Measurements from ENCODE around the gene ALB. TPM values are rescaled to one million over a fixed set of nuclear protein-coding genes. Genes with fewer than 3 reads are reported as not detected.

ALB gene
- polyA plus RNA-seq, 3 donors, result 0.51 to 275 (median 0.56) TPM

- no peak overlapping the region for H3K27ac ChIP-seq (ENCODE audit: low read depth, low read length)
These were observed 17.8 kb downstream of the ALB start for GRCh38 chr4:73421708-73422457.

GRCh38 chr4:73422458-73422752, 18.3 kb downstream of the ALB start:
- 68 to 81% (median 79%) methylated on average over 4 of the region's 4 CpGs for WGBS, 3 donors
- H3K27ac ChIP-seq (ENCODE audit: low read depth, low read length), result no peak overlapping the region

GRCh38 chr4:73423184-73423583, 19.1 kb downstream of the ALB start:
- H3K27ac ChIP-seq (ENCODE audit: low read depth, low read length), result no peak overlapping the region

GRCh38 chr4:73426666-73427065, 22.6 kb downstream of the ALB start:
- 66 to 85% (median 82%) methylated on average over 3 of the region's 3 CpGs for WGBS, 3 donors

GRCh38 chr4:73429118-73429517, 25.0 kb downstream of the ALB start:
- WGBS, 3 donors, result 75 to 92% (median 78%) methylated on average over 2 of the region's 2 CpGs
- H3K27ac ChIP-seq (ENCODE audit: low read depth, low read length), result no peak overlapping the region

More at GRCh38 chr4:73426666-73427065, 22.6 kb downstream of the ALB start:
- no peak overlapping the region for H3K27ac ChIP-seq (ENCODE audit: low read depth, low read length)

GRCh38 chr4:73429826-73430587, 25.9 kb downstream of the ALB start:
- 27 to 65% (median 59%) methylated on average over 2 of the region's 2 CpGs for WGBS, 3 donors
- no peak overlapping the region for H3K27ac ChIP-seq (ENCODE audit: low read depth, low read length)

- 29 to 74% (median 69%) methylated on average over 1 of the region's 1 CpG for WGBS, 3 donors
- no peak overlapping the region for H3K27ac ChIP-seq (ENCODE audit: low read depth, low read length)
These were observed 27.7 kb downstream of the ALB start for GRCh38 chr4:73431813-73432168.

- WGBS, 3 donors, result 38 to 82% (median 70%) methylated on average over 5 of the region's 5 CpGs
- no peak overlapping the region for H3K27ac ChIP-seq (ENCODE audit: low read depth, low read length)
These were observed 28.3 kb downstream of the ALB start for GRCh38 chr4:73432169-73433000.

- no peak overlapping the region for H3K27ac ChIP-seq (ENCODE audit: low read depth, low read length)
- WGBS, 3 donors, result 45 to 70% (median 67%) methylated on average over 2 of the region's 2 CpGs
These were observed 29.1 kb downstream of the ALB start for GRCh38 chr4:73433140-73433539.

- 48 to 62% (median 48%) methylated on average over 3 of the region's 3 CpGs for WGBS, 3 donors
These were observed 30.2 kb downstream of the ALB start for GRCh38 chr4:73434311-73434710.

GRCh38 chr4:73435984-73436383, 31.9 kb downstream of the ALB start, which contains the start of gene AFP:
AFP (plus strand) TSS chr4:73436221; CDS start chr4:73436263, 42 bp downstream.
- 78 to 85% (median 85%) methylated on average over 1 of the region's 1 CpG for WGBS, 3 donors
- H3K27ac ChIP-seq (ENCODE audit: low read depth, low read length), result no peak within 1 kb of the TSS

More at GRCh38 chr4:73434311-73434710, 30.2 kb downstream of the ALB start:
- H3K27ac ChIP-seq (ENCODE audit: low read depth, low read length), result no peak overlapping the region

GRCh38 chr4:73436674-73437557, 32.8 kb downstream of the ALB start:
- WGBS, 3 donors, result 73 to 80% (median 76%) methylated on average over 3 of the region's 3 CpGs
- H3K27ac ChIP-seq (ENCODE audit: low read depth, low read length), result no peak overlapping the region

- H3K27ac ChIP-seq (ENCODE audit: low read depth, low read length), result no peak overlapping the region
These were observed 33.5 kb downstream of the ALB start for GRCh38 chr4:73437558-73437956.

GRCh38 chr4:73438048-73438447, 34.0 kb downstream of the ALB start:
- WGBS, 3 donors, result 74 to 91% (median 76%) methylated on average over 1 of the region's 1 CpG
- H3K27ac ChIP-seq (ENCODE audit: low read depth, low read length), result no peak overlapping the region

- no peak overlapping the region for H3K27ac ChIP-seq (ENCODE audit: low read depth, low read length)
- 75 to 91% (median 78%) methylated on average over 2 of the region's 2 CpGs for WGBS, 3 donors
These were observed 34.6 kb downstream of the ALB start for GRCh38 chr4:73438582-73439215.

- WGBS, 3 donors, result 90 to 94% (median 93%) methylated on average over 2 of the region's 2 CpGs
- no peak overlapping the region for H3K27ac ChIP-seq (ENCODE audit: low read depth, low read length)
These were observed 35.4 kb downstream of the ALB start for GRCh38 chr4:73439445-73439844.

- 82 to 88% (median 86%) methylated on average over 3 of the region's 3 CpGs for WGBS, 3 donors
- H3K27ac ChIP-seq (ENCODE audit: low read depth, low read length), result no peak overlapping the region
These were observed 35.9 kb downstream of the ALB start for GRCh38 chr4:73439991-73440390.

GRCh38 chr4:73440653-73441052, 36.6 kb downstream of the ALB start:
- WGBS, 3 donors, result 90 to 95% (median 94%) methylated on average over 3 of the region's 3 CpGs
- H3K27ac ChIP-seq (ENCODE audit: low read depth, low read length), result no peak overlapping the region

Measured in adipose tissue (tissue), 3 donors.